Activated B cell treated with CpG ODN at 0.5 μM for 24 hours (primary cell): Measurements from ENCODE around the gene CDC42BPG. TPM values are rescaled to one million over a fixed set of nuclear protein-coding genes. Genes with fewer than 3 reads are reported as not detected.

Experiments
- ATAC-seq: fragments of 200-7000 bp; cut with Tn5 transposase; one replicate; pipeline ENCODE4 v1.10.0; 2021; ENCODE audit warnings: low read depth, mild to moderate bottlenecking, moderate library complexity
- CTCF ChIA-PET: fragments of 350-600 bp; sonication (Branson Sonifier 250); formaldehyde crosslinking; loops from one replicate; lab custom pipeline; 2021; ENCODE audit warnings: antibody characterized with exemption; lab: Charles Lee
- POLR2A ChIA-PET: fragments of 350-600 bp; sonication (Branson Sonifier 250); formaldehyde crosslinking; loops from one replicate; lab custom pipeline; 2021; ENCODE audit warnings: antibody characterized with exemption; lab: Charles Lee
- DNase-seq: peaks from one replicate; pipeline ENCODE4 v3.0.0; 2022
- H3K27ac Mint-ChIP-seq: one replicate; pipeline ENCODE4 v1.8.0; 2020; ENCODE audit warnings: mixed read lengths
- H3K27me3 Mint-ChIP-seq: one replicate; pipeline ENCODE4 v1.8.0; 2021; ENCODE audit warnings: mixed read lengths
- H3K36me3 Mint-ChIP-seq: one replicate; pipeline ENCODE4 v1.8.0; 2021; ENCODE audit warnings: low read depth, mixed read lengths
- H3K4me1 Mint-ChIP-seq: one replicate; pipeline ENCODE4 v1.8.0; 2021; ENCODE audit warnings: mixed read lengths
- H3K4me3 Mint-ChIP-seq: one replicate; pipeline ENCODE4 v1.8.0; 2020; ENCODE audit warnings: mild to moderate bottlenecking, mixed read lengths
- H3K9me3 Mint-ChIP-seq: one replicate; pipeline ENCODE4 v1.8.0; 2020; ENCODE audit warnings: mixed read lengths
- CTCF ChIP-seq: fragments of 200-600 bp; IDR thresholded peaks from one replicate; pipeline ENCODE4 v1.8.0; 2022; ENCODE audit warnings: antibody characterized with exemption, mild to moderate bottlenecking
- intact Hi-C: fragments of 100-400 bp; cut with micrococcal nuclease; formaldehyde crosslinking; loops from one replicate; pipeline ENCODE4 v1.15.1; 2024
- total RNA-seq: library from RNA; stranded (reverse); gene quantifications from 2 replicates; pipeline ENCODE4 v1.2.3, GENCODE V29; 2022

Gene CDC42BPG
- total RNA-seq, 1 donor from 2014 or later: 3.7 TPM

DNA sequence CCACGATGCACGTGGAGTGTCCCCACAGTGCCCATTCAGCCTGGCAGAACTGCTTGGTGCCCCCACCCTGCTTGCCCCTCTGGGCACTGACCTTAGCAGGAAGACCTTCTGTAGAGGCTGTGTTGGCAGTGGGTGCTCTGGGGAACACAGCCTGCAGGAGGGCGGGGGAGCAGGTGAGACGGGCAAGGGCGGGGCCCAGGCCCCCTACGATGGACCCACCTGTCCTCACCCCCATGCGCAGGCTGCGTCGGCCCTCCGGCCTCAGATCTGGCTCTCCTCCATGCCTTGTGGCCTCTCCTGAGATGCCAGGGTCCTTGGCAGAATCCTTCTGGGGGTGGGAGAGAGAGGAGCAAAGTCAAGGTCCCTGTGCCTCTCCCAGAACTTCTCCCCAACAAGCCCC, 10.9 kb downstream of the CDC42BPG start:
- H3K36me3 Mint-ChIP-seq: peaks cover 9% of the 10 kb centered on the region
- H3K9me3 Mint-ChIP-seq: no peaks in the 10 kb centered on the region
- ChIA-PET POLR2A (interaction anchor here (0.9 kb wide), 1 partner anchor 182 kb away, joined by 5 read pairs; no protein-coding TSS in a partner anchor), CTCF (no interaction called here)
- H3K4me1 Mint-ChIP-seq: peaks cover 2% of the 10 kb centered on the region
- intact Hi-C loops: no loop called here
- H3K27me3 Mint-ChIP-seq: no peaks in the 10 kb centered on the region
- no peak for DNase-seq
- H3K27ac Mint-ChIP-seq: no peak overlapping the region
- ATAC-seq: no peak
- H3K4me3 Mint-ChIP-seq: no peak overlapping the region
- no peak for TF ChIP-seq CTCF

DNA sequence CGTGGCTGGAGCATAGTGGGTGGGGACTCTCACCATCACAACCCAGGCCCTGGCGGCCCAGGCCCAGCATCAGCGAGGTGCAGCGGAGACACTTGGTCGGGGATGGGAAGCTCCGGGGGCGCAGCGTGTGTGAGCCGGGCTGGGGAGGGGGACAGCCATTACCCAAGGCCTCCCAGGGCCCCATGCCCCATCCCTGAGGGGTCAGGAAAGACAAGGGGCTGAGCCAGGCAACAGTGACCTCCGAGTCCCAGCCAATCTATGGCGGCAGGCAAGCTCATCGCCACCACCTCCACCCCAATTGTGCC, 11.3 kb downstream of the CDC42BPG start:
- Mint-ChIP-seq H3K4me3 (no peak overlapping the region), H3K4me1 (peaks cover 2% of the 10 kb centered on the region), H3K36me3 (peaks cover 9% of the 10 kb centered on the region), H3K9me3 (no peaks in the 10 kb centered on the region), H3K27me3 (no peaks in the 10 kb centered on the region), H3K27ac (no peak overlapping the region)
- no peak for DNase-seq
- no peak for TF ChIP-seq CTCF
- ATAC-seq: no peak
- CTCF ChIA-PET: no interaction called here
- intact Hi-C loops: no loop called here
- POLR2A ChIA-PET: no interaction called here

- DNase-seq (no peak), ATAC-seq (no peak)
- no peak overlapping the region for H3K4me3 Mint-ChIP-seq
Measured at GRCh38 chr11:64832467-64833197, 11.8 kb downstream of the CDC42BPG start.

GRCh38 chr11:64831411-64831891, 13.0 kb downstream of the CDC42BPG start:
- peaks cover 2% of the 10 kb centered on the region for H3K4me1 Mint-ChIP-seq
- no peak overlapping the region for H3K27ac Mint-ChIP-seq
- no peak for TF ChIP-seq CTCF
- no peaks in the 10 kb centered on the region for H3K9me3 Mint-ChIP-seq
- H3K36me3 Mint-ChIP-seq: peaks cover 11% of the 10 kb centered on the region
- ATAC-seq (no peak), DNase-seq (no peak)
- H3K27me3 Mint-ChIP-seq: no peaks in the 10 kb centered on the region
- CTCF ChIA-PET: no interaction called here
- POLR2A ChIA-PET: no interaction called here
- H3K4me3 Mint-ChIP-seq: no peak overlapping the region
- intact Hi-C loops: no loop called here

More at GRCh38 chr11:64832467-64833197, 11.8 kb downstream of the CDC42BPG start:
- intact Hi-C loops: no loop called here
- Mint-ChIP-seq H3K27me3 (no peaks in the 10 kb centered on the region), H3K36me3 (peaks cover 11% of the 10 kb centered on the region), H3K27ac (no peak overlapping the region), H3K4me1 (peaks cover 2% of the 10 kb centered on the region), H3K9me3 (no peaks in the 10 kb centered on the region)
- ChIA-PET CTCF (no interaction called here), POLR2A (no interaction called here)
- no peak for TF ChIP-seq CTCF

- DNase-seq (no peak), ATAC-seq (no peak)
- H3K27ac Mint-ChIP-seq: no peak overlapping the region
- ChIA-PET POLR2A (interaction anchor here (0.6 kb wide), 1 partner anchor 475 kb away, joined by 11 read pairs; no protein-coding TSS in a partner anchor), CTCF (no interaction called here)
- no peak overlapping the region for H3K4me3 Mint-ChIP-seq
- H3K9me3 Mint-ChIP-seq: no peaks in the 10 kb centered on the region
- TF ChIP-seq CTCF: no peak
- H3K27me3 Mint-ChIP-seq: no peaks in the 10 kb centered on the region
- peaks cover 2% of the 10 kb centered on the region for H3K4me1 Mint-ChIP-seq
- peaks cover 11% of the 10 kb centered on the region for H3K36me3 Mint-ChIP-seq
- intact Hi-C loops: no loop called here
Measured at GRCh38 chr11:64829536-64830251, 14.8 kb downstream of the CDC42BPG start.
